Endodermal cell (in vitro differentiated cells): ENCODE data around the gene PTTG1IP. TPM values are rescaled to one million over a fixed set of nuclear protein-coding genes. Genes with fewer than 3 reads are reported as not detected.
A peak's percentile ranks its signal among the peaks of the same experiment; 100 is the strongest.

Source experiments
- DNase-seq: peaks from one replicate; pipeline ENCODE4 v3.0.0-alpha.2; 2017
- H3K27ac ChIP-seq: 2 replicates; pipeline ENCODE4 v1.5.1; 2013; ENCODE audit warnings: mild to moderate bottlenecking, low read depth, low read length, moderate library complexity
- H3K27me3 ChIP-seq: 2 replicates; pipeline ENCODE4 v1.6.1; 2013; ENCODE audit warnings: mild to moderate bottlenecking, low read length, moderate library complexity; ENCODE audit not compliant: insufficient read depth, control insufficient read depth, poor library complexity, severe bottlenecking
- H3K36me3 ChIP-seq: 2 replicates; pipeline ENCODE4 v1.7.0; 2013; ENCODE audit warnings: mild to moderate bottlenecking, low read length, moderate library complexity; ENCODE audit not compliant: control insufficient read depth, insufficient read depth
- H3K4me1 ChIP-seq: one replicate; pipeline ENCODE4 v1.7.0; 2013; ENCODE audit warnings: low read length; ENCODE audit not compliant: control insufficient read depth, insufficient read depth
- H3K4me3 ChIP-seq: 2 replicates; pipeline ENCODE4 v1.5.1; 2013; ENCODE audit warnings: mild to moderate bottlenecking, low read length, moderate library complexity
- H3K9ac ChIP-seq: 2 replicates; pipeline ENCODE4 v1.6.1; 2013; ENCODE audit warnings: mild to moderate bottlenecking, low read length, moderate library complexity; ENCODE audit not compliant: poor library complexity, severe bottlenecking; ENCODE audit errors: extremely low read depth
- H3K9me3 ChIP-seq: 2 replicates; pipeline ENCODE4 v1.6.1; 2013; ENCODE audit warnings: mild to moderate bottlenecking, low read length, moderate library complexity; ENCODE audit not compliant: control insufficient read depth
- H3K27ac Mint-ChIP-seq: 2 replicates; pipeline ENCODE4 v1.8.0; 2020; ENCODE audit warnings: mixed read lengths
- H3K27me3 Mint-ChIP-seq: 2 replicates; pipeline ENCODE4 v1.8.0; 2021; ENCODE audit warnings: mild to moderate bottlenecking, mixed read lengths; ENCODE audit not compliant: insufficient read depth
- H3K36me3 Mint-ChIP-seq: 2 replicates; pipeline ENCODE4 v1.8.0; 2020; ENCODE audit warnings: low read depth, mixed read lengths
- H3K4me1 Mint-ChIP-seq: 2 replicates; pipeline ENCODE4 v1.8.0; 2020; ENCODE audit warnings: mixed read lengths
- H3K4me3 Mint-ChIP-seq: 2 replicates; pipeline ENCODE4 v1.8.0; 2020; ENCODE audit warnings: mild to moderate bottlenecking, moderate library complexity, mixed read lengths
- H3K9me3 Mint-ChIP-seq: 2 replicates; pipeline ENCODE4 v1.8.0; 2020; ENCODE audit warnings: mild to moderate bottlenecking, mixed read lengths
- CTCF ChIP-seq: fragments of 200-600 bp; sonication (generic); conservative IDR thresholded peaks from 2 replicates; pipeline ENCODE4 v1.5.0; 2021; ENCODE audit warnings: antibody characterized with exemption, mild to moderate bottlenecking
- WGBS, 2 experiments: methylation state at CpG; one replicate each; pipeline versions ENCODE4 v1.1.5 to v1.1.7; 2013; ENCODE audit warnings: missing lambda C conversion rate in 2 of 2, mixed read lengths in 1 of 2; ENCODE audit not compliant: insufficient coverage in 1 of 2, insufficient read length in 1 of 2; 5-methylcytosine and 5-hydroxymethylcytosine counted together
- total RNA-seq, 2 donors: library from RNA; stranded (reverse); fragmentation: NEBNext Ultra II Directional in 1 of 2; extraction: Animal tissue kit (Norgen Biotek cat#: 25700) in 1 of 2; gene quantifications; 2 replicates in 1 of 2; 3 replicates in 1 of 2; pipeline ENCODE4 v1.2.1, GENCODE V29; 2021

PTTG1IP gene
- total RNA-seq, 2 donors from 2014 or later = 155 to 168 TPM

GRCh38 chr21:44805859-44806258 lies 67.6 kb downstream of the PTTG1IP start:
- 96 to 100% methylated on average over 3 to 4 of the region's 4 CpGs for WGBS, 2 experiments
- Mint-ChIP-seq H3K9me3 (no peaks in the 10 kb centered on the region), H3K36me3 (peaks cover 46% of the 10 kb centered on the region), H3K27me3 (no peaks in the 10 kb centered on the region), H3K27ac (no peak overlapping the region), H3K4me3 (no peak overlapping the region), H3K4me1 (peaks cover 10% of the 10 kb centered on the region)
- DNase-seq = no peak
- Histone ChIP-seq H3K36me3 (peaks cover 66% of the 10 kb centered on the region), H3K27me3 (no peaks in the 10 kb centered on the region), H3K4me3 (no peak overlapping the region), H3K9me3 (no peaks in the 10 kb centered on the region), H3K4me1 (no peaks in the 10 kb centered on the region), H3K9ac (no peak overlapping the region), H3K27ac (no peak overlapping the region)
- no peak for TF ChIP-seq CTCF

GRCh38 chr21:44805226-44805625 lies 68.3 kb downstream of the PTTG1IP start:
- H3K4me3 Mint-ChIP-seq = no peak overlapping the region
- no peaks in the 10 kb centered on the region for H3K27me3 Mint-ChIP-seq
- DNase-seq = no peak
- H3K36me3 ChIP-seq = peaks cover 60% of the 10 kb centered on the region
- no peak overlapping the region for H3K27ac Mint-ChIP-seq
- H3K9me3 Mint-ChIP-seq = no peaks in the 10 kb centered on the region
- WGBS, 2 experiments = 93 to 94% methylated on average over 2 to 4 of the region's 4 CpGs
- H3K4me3 ChIP-seq = no peak overlapping the region
- no peak overlapping the region for H3K27ac ChIP-seq
- TF ChIP-seq CTCF = no peak
- H3K27me3 ChIP-seq = no peaks in the 10 kb centered on the region
- no peak overlapping the region for H3K9ac ChIP-seq
- no peaks in the 10 kb centered on the region for H3K9me3 ChIP-seq
- H3K4me1 Mint-ChIP-seq = peaks cover 16% of the 10 kb centered on the region
- H3K4me1 ChIP-seq = no peaks in the 10 kb centered on the region
- peaks cover 46% of the 10 kb centered on the region for H3K36me3 Mint-ChIP-seq

- DNase-seq = peak; percentile 13
- no peak overlapping the region for H3K9ac ChIP-seq
- no peaks in the 10 kb centered on the region for H3K9me3 ChIP-seq
- no peaks in the 10 kb centered on the region for H3K9me3 Mint-ChIP-seq
- H3K27me3 Mint-ChIP-seq = no peaks in the 10 kb centered on the region
- no peaks in the 10 kb centered on the region for H3K27me3 ChIP-seq
- H3K4me1 Mint-ChIP-seq = peaks cover 20% of the 10 kb centered on the region
- H3K27ac ChIP-seq = no peak overlapping the region
- no peak overlapping the region for H3K4me3 ChIP-seq
- no peaks in the 10 kb centered on the region for H3K4me1 ChIP-seq
- no peak overlapping the region for H3K27ac Mint-ChIP-seq
- H3K36me3 ChIP-seq = peaks cover 60% of the 10 kb centered on the region
- no peak for TF ChIP-seq CTCF
- WGBS, 2 experiments = 95 to 97% methylated on average over 5 to 6 of the region's 6 CpGs
- H3K36me3 Mint-ChIP-seq = peaks cover 42% of the 10 kb centered on the region
- H3K4me3 Mint-ChIP-seq = no peak overlapping the region
These were observed 68.7 kb downstream of the PTTG1IP start for GRCh38 chr21:44804762-44805161.
